Right ventricle myocardium superior (tissue), 1 donor: ENCODE data around the gene IRAK3. TPM values are rescaled to one million over a fixed set of nuclear protein-coding genes. Genes with fewer than 3 reads are reported as not detected.
"Not testable (repeated sequence)": the region's sequence is repeated elsewhere in the genome, so short reads cannot be mapped to it uniquely, and the experiment has no call there.

Experiments
- ATAC-seq: fragments of 200-7000 bp; cut with Tn5 transposase; one replicate; pipeline ENCODE4 v1.9.1; 2020; ENCODE audit warnings: mild to moderate bottlenecking; ENCODE audit not compliant: poor library complexity
- DNase-seq: peaks from one replicate; pipeline ENCODE4 v3.0.0-alpha.2; 2020
- intact Hi-C: fragments of 100-400 bp; cut with DNase I; formaldehyde crosslinking; loops from one replicate; pipeline ENCODE4 v1.11.2; 2022
- total RNA-seq: library from RNA; stranded (reverse); fragmentation: NEBNext Ultra II Directional; extraction: Animal tissue kit (Norgen Biotek cat#: 25700); gene quantifications from one replicate; pipeline ENCODE4 v1.2.1, GENCODE V29; 2021
- donor health status: DM: no; HTN: yes; CAD: no; lungs with severe emphysema.

IRAK3 gene
- total RNA-seq, 1 donor from 2014 or later = 4.0 TPM

GRCh38 chr12:66199831-66200509 is 11.0 kb downstream of the IRAK3 start:
- ATAC-seq (no peak), DNase-seq (no peak)
- intact Hi-C loops = no loop called here

GRCh38 chr12:66203820-66204219 is 14.8 kb downstream of the IRAK3 start:
- ATAC-seq (no peak), DNase-seq (no peak)
- intact Hi-C loops = no loop called here

- ATAC-seq (no peak), DNase-seq (no peak)
- intact Hi-C loops = no loop called here
Measured at GRCh38 chr12:66206141-66206540, 17.1 kb downstream of the IRAK3 start.

- ATAC-seq (no peak), DNase-seq (no peak)
- intact Hi-C loops = no loop called here
Measured at GRCh38 chr12:66210840-66211239, 21.8 kb downstream of the IRAK3 start.

GRCh38 chr12:66211573-66211972 is 22.6 kb downstream of the IRAK3 start:
- DNase-seq, ATAC-seq, intact Hi-C loops: not testable (repeated sequence)

DNA sequence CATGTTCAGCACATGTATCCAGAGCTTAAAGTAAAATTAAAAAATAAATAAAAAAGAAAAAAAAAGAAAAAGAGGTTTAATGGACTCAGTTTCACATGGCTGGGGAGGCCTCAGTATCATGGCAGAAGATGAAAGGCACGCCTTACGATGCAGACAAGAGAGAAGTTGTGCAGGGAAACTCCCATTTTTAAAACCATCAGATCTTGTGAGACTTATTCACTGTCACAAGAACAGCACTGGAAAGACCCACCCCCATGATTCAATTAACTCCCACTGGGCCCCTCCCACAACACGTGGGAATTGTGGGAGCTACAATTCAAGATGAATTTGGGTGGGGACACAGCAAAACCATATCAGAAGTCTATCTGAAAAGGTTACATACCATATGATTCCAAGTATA is 24.0 kb downstream of the IRAK3 start:
- intact Hi-C loops, DNase-seq, ATAC-seq: not testable (repeated sequence)

DNA sequence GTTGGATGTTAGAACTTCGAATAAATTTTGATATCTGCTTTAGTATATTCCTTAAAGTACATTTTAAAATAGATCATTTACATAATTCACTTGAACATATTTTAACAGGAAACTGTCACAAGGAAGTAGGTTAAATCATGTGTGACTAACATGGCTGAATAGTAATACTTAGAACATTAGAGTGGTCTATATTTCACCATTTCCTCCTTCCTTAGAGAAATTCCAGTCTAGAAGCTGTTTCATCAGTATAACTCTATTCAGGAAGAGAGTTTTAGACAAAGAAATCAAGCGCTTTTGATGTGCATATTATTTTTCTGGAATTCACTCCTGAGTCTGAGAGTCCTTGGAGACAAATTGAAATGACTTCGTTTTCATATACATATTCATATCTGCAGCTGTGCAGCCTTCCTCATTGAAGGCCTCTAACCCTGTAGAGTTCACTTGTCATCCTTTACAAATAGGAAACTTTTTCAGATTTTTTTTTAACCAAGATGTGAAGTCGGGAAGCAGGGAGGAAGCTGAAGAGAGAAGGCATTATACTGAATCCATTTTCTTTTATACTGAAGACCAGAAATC is 28.4 kb downstream of the IRAK3 start:
- ATAC-seq = no peak
- DNase-seq = no peak
- intact Hi-C loops = no loop called here

- intact Hi-C loops = no loop called here
- ATAC-seq = no peak
- no peak for DNase-seq
Measured at GRCh38 chr12:66228462-66228861, 39.4 kb downstream of the IRAK3 start.

DNA sequence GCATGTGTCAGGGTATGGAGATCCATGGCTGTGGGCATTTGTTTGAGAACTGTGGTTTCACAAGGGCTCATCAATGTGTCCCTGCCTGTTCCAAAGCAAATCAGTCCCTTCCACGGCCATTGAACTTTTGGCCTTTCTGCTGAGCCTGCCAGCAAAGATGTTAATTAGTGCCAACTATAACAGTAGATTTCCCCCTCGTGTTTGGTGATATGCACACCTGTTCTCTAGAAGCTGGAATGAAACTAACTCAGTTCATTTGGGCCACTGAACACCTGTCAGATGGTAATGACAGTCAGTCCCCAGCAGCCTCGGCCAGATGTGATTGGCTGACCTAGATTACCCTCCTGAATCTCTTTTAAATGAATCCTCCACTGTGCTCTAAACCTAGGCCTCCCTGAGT is 43.2 kb downstream of the IRAK3 start:
- ATAC-seq (no peak), DNase-seq (no peak)
- intact Hi-C loops = no loop called here

DNA sequence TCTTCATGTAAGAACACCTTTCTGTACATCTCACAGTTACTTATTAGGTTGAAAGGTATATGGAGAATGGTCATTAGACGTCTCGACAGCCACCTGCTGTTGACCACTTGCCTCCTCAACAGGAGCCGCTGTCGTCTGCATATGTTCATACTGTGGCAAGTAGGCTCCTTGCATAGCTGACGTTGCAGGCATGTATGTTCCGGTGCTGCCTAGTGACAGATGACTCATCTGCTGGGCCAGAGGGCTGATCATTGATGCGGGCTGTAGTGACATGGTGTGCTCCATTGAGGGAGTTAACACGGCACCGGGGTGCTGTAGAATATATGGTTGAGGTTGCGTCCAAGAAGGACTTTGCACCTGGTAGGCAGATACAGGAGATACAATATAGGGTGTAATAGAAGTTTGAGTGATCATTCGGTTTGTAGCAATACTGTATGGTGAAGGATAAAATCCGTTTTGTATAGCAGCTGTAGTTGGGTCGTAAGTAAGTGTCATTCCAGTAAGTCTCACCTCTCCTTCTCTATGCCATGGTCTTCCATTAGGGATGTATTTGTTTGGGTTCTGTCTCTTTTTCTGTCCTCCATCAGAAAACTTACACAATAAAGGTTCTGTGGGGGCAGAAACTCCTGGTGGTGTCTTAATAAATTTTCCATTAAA is 45.2 kb downstream of the IRAK3 start:
- ATAC-seq (peak; percentile 58), DNase-seq (peak; percentile 41)
- intact Hi-C loops = not testable (repeated sequence)

- peak; percentile 89 for ATAC-seq
- intact Hi-C loops = not testable (repeated sequence)
Measured at GRCh38 chr12:66234773-66235625, 46.0 kb downstream of the IRAK3 start.

DNA sequence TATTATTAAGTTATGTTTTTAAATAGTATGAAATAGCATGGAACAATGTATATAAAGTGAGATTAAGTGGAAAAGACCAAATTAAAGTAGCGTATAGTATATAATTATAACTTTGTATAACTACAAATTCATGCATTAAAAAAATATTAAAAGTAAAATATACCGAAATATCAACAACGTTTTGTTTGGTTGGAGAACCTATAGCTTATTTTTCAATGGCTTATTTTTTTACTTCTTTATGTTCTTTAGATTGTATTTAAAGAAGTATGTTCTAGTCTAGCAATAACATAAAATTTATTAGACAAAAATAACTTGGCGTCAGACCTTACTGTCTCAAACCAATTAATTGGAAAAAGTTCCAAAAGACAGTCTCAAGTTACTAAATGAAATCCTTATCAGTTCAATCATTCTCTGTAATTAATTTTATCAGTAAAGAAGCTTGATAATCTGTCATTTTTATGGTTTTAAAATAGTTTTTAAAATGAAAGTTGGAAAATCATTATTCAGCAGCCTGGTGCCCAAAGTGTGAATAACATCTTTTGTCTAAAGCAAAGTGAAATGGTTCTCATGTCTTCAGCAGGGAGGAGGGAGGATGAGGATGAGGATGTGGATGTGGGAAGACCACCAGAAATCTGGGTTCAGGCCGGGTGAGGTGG is 46.7 kb downstream of the IRAK3 start:
- intact Hi-C loops = no loop called here
- DNase-seq = no peak
- no peak for ATAC-seq

More at GRCh38 chr12:66234773-66235625, 46.0 kb downstream of the IRAK3 start:
- DNase-seq = peak; percentile 79

DNA sequence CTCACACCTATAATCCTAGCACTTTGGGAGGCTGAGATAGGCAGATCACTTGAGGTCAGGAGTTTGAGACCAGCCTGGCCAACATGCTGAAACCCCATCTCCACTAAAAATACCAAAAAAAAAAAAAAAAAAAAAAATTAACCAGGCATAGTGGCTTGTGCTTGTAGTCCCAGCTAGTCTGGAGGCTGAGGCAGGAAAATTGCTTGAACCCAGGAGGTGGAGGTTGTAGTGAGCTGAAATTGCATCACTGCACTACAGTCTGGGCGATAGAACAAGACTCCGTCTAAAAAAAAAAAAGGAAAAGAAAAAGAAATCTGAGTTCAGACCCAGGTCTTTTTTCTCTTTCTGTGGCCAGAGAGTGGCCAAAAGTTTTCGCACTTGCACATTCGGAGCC is 47.3 kb downstream of the IRAK3 start:
- DNase-seq, ATAC-seq, intact Hi-C loops: not testable (repeated sequence)

GRCh38 chr12:66236969-66237368 is 48.0 kb downstream of the IRAK3 start:
- DNase-seq (no peak), ATAC-seq (no peak)
- intact Hi-C loops = no loop called here

DNA sequence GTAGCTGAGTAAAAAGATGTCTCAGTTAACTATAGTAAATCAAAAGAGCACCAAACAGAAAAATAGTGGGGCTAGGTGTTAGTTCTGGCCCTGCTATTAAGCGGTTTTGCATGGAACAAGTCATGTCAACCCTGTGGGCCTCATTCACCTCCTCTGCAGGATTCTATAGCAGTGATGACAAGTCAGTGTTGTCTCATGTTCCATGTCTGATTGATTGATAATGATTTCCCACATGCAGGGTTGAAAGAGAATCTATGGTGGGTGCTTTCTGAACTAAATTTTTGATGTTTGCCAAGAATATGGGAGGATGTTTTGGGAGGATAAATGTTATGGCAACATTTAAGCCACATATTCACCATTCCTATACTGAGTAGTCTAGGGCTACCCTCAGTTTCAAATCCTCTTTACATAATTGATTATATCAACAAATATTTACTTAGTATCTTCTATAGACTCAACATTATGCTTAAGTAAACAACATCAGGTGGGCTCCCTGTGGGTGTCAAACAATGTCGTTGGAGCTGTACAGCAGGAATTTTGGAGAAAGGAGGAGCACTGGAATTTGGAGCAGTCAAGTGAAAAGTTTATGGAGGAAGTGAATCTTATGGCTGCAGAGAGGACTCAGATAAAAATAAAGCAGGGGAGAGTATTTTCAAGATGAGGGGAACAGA is 48.6 kb downstream of the IRAK3 start:
- intact Hi-C loops = no loop called here

GRCh38 chr12:66239295-66239694 is 50.3 kb downstream of the IRAK3 start:
- ATAC-seq (no peak), DNase-seq (no peak)
- intact Hi-C loops = no loop called here

More for the DNA sequence above, 48.6 kb downstream of the IRAK3 start:
- DNase-seq = no peak
- no peak for ATAC-seq

DNA sequence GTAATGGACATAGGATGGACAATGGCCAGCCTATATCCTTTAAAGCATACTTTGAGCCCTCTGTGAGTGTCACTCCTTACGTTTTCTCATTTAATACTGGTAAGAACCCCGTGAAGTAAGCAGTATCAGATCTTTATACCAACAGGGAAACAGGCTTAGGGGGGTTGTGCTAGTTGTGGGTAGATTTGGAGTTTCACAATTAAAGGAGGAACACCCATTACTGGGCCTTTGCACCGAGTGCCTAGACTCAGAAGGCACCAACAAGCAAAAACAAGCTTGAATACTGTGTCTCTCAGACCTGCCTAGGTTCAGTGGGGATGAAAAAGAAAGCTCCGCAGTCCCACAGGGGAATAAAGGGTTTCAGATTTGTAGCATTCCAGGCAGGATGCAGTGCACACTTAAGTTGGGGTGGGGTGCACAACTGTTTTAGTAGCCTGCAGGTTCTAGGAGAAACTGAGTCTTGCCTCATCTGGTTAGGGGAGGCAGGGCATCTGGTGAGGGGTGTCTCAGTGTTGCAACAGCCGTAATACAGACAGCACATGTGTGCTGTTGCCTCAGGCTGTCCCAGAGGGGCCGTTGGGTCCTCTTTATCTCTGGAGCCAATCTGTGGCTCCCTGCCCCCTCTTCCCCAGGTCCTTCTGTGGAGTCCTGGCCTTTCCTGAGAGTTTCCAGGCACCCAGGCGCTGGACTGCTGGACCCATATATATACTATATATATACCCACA is 51.2 kb downstream of the IRAK3 start:
- DNase-seq (no peak), ATAC-seq (no peak)
- intact Hi-C loops = no loop called here
